Dermis microvascular lymphatic vessel endothelial cell (primary cell): ENCODE data around the gene TRPC4AP. TPM values are rescaled to one million over a fixed set of nuclear protein-coding genes. Genes with fewer than 3 reads are reported as not detected.

Source experiments
- DNase-seq, 2 donors: peaks; one replicate each; pipeline versions ENCODE4 v3.0.0 to v3.0.0-alpha.2; 2010; ENCODE audit warnings: low read depth in 2 of 2
- total RNA-seq: library from RNA; depleted of rRNA; stranded (reverse); fragments of >200 nt; gene quantifications from 2 replicates; pipeline ENCODE4 v1.2.1, GENCODE V29; 2014

The TRPC4AP gene
- total RNA-seq, 1 donor from 2014 or later, result 68.9 TPM

DNA sequence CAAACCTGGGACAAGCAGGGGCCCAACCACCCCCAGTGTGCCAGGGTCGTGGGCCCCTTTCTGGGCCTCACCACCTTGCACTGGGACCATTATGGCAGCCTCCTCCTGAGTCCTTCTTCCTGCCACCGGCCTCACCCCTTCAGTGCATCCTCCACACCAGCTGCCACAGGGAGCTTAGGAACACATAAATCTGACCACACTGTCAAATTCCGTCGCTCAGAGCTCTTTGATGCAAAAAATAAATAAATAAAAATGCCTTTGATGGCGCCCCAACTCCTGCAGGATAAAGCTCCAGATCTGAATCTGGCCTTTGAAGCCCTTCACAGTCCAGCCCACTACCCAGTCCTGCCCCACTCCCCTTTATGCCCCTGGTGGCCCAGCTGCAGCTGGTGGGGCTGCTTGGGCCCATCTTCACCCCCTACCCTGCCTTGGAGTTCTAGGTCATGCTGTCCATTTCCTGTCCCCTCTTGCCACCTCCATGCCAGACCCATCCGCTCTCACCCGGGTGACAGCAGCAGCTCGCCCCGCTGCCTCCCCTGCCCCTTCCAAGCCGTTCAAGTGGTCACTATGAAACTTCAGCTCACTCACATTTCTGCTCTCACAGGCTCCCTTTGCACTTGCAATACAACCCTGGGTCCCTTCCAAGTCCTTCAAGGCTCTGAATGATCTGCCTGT lies 120.9 kb downstream of the TRPC4AP start:
- DNase-seq, result no peak

GRCh38 chr20:34970846-34971560 lies 121.6 kb downstream of the TRPC4AP start:
- DNase-seq, result no peak

- no peak for DNase-seq
These were observed 122.3 kb downstream of the TRPC4AP start for GRCh38 chr20:34970193-34970840.

DNA sequence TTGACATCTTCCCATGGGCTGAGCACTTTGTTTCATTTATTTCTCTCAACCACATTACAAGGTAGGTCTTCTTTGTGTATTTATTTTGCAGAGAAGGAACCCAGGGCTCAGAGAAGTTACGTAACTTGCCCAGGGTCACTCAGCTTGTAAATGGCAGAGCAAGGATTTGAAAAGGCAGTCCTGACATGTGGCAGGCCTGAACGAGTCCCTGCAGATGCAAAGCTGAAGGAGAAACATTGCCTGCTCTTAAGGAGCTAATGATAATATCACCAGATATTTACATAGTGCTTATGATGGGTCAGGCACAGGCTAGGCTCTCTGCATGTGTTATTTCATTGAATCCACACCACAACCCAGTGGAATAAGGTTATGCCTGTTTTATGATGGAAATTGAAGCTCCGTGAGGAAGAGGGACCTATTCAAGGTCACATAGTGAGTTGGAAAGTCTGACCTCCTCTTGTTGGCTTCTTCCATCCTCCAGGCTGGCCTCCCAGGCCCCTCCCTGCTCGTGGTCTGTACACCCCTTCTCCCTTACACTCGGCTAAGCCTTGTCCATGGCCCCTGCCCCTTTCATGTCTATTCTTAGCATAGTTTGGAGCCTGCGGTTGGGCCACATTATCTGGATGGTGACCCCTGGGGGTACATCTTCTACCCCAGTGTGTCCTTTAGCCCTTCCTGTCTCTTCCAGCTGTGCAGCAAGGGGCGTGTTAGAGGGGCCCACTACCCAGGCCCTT lies 124.4 kb downstream of the TRPC4AP start:
- no peak for DNase-seq

DNA sequence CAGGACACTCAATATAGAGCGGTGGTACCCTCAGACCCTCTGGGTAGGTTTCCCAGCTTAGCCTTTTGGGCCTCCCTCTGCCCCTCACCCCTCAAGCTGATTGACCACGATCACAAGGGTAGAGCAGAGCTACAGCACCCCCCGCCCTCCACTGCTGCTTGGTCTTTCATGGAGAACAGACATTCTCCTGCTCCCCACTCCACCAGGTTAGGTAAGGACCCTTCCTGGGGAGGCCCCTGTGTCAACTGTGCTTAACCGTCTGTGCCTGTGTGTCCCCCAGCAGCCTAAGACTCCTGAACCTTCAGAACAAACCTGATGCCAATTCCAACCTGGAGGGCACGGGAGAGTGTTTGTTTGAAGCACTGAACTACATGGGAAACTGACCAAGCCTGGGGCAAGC lies 125.2 kb downstream of the TRPC4AP start:
- no peak for DNase-seq

DNA sequence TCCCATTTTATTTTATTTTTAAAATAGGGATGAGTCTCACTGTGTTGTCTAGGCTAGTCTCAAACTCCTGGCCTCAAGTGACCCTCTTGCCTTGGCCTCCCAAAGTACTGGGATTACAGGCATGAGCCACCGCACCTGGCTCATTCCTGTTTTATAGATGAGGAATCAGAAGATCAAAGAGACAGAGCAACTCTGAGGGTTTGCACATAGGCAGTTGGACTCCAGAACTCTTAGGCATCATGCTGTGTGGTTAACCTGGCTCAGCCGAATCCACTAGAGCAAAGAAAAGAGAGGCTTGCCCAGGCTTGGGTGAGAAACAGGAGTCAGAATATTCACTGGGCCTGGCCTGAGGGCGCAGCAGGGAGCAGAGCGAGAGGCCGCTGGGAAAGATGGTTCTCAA lies 127.6 kb downstream of the TRPC4AP start:
- no peak for DNase-seq

- no peak for DNase-seq
These were observed 128.1 kb downstream of the TRPC4AP start for GRCh38 chr20:34964486-34964885.

- no peak for DNase-seq
These were observed 135.7 kb downstream of the TRPC4AP start for GRCh38 chr20:34956751-34957472.

GRCh38 chr20:34956041-34956458 lies 136.6 kb downstream of the TRPC4AP start:
- no peak for DNase-seq

DNA sequence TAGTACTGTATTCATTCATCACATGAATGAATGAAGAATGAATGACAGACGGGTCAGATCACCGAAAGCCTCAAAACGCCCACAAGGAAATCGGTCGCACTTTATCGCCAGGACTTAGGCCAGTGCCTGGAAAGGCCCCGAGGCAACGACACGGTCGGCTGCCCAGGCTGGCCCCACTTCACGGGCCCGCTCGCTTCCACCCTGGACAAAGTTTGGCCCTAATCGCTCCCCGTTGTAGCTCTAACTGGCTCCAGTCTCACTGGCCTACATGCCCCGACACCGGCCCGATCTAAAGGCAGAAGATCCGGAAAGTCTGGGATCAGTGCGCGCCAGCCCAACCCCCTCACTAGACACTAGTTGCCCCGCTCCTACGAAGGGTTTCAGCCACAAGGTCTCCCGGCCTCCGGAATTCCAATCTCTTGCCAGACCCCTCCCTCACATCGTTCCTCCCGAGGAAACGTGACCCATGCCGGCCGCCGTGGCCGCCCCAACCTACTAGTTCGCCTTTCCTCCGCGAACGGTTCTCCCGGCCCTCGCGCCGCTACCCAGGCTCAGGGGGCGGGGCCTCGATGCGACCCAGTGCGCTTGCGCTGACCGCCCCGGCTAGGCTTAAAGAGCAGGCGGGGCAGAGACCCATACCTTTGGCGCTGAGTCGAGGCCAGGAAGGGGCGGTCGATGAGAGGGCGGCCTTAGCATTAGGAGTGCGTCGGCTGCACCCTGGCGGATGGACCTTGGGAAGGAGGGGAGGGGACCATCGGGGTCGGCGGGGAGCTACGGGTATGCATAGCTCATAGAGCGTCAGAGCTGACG lies 137.2 kb downstream of the TRPC4AP start, which contains the start of the genes GSS and MYH7B:
Gene GSS (minus strand): TSS at position 576 of the 810 bp plus-strand sequence. CDS start 3,954 bp downstream, outside the sequence.
Gene MYH7B (plus strand): TSS at position 638 of the 810 bp plus-strand sequence. CDS start 22,138 bp downstream, outside the sequence.
- peak; percentile 89 to 96 for DNase-seq

DNA sequence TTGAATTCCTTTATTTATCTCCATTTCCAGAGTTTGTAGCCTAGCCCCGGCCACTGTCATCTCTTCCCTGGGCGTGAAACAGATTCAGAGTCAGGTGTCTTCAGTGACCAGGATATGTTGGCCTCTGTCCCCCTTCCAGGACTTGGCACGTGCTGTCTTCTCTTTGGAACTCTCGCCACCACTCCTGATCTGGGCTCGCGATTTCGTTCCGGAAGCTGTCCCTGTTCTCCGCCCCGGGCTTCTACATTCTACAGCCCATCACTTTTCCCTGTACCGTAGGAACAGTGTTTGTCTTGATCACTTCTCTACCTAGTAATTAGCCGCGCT lies 137.7 kb downstream of the TRPC4AP start:
- peak; percentile 28 to 51 for DNase-seq

- no peak for DNase-seq
These were observed 138.6 kb downstream of the TRPC4AP start for GRCh38 chr20:34953960-34954359.

GRCh38 chr20:34952671-34953070 lies 139.9 kb downstream of the TRPC4AP start:
- no peak for DNase-seq

Other genes starting within 250 kb of the TRPC4AP start
- gene GGT7, start 220.0 kb downstream of the TRPC4AP start, total RNA-seq, result 1.5 and 3.4 TPM in 2 replicates
- 51.3 and 57.6 TPM in 2 replicates for gene ACSS2, start 216.2 kb downstream of the TRPC4AP start, total RNA-seq
- 63.9 and 71.9 TPM in 2 replicates for gene GSS, start 137.0 kb downstream of the TRPC4AP start, total RNA-seq
- gene MYH7B, start 136.9 kb downstream of the TRPC4AP start, total RNA-seq, result under 0.01 TPM in 1 of 2 replicates, not detected in the other
- 65.9 and 69.0 TPM in 2 replicates for gene EDEM2, start 54.5 kb upstream of the TRPC4AP start, total RNA-seq
- 83.1 and 217 TPM in 2 replicates for gene PROCR, start 79.3 kb upstream of the TRPC4AP start, total RNA-seq
- under 0.01 and 0.13 TPM in 2 replicates for gene MMP24, start 133.9 kb upstream of the TRPC4AP start, total RNA-seq
- 2.4 and 4.9 TPM in 2 replicates for gene MMP24OS, start 185.3 kb upstream of the TRPC4AP start, total RNA-seq
- gene EIF6, start 192.0 kb upstream of the TRPC4AP start, total RNA-seq, result 173 and 178 TPM in 2 replicates
- gene FAM83C, start 199.6 kb upstream of the TRPC4AP start, total RNA-seq, result not detected in 2 replicates